BE2C (cell line): Measurements from ENCODE around the gene TRAF5.

Experiments
- DNase-seq: peaks from one replicate; pipeline ENCODE4 v3.0.0-alpha.2; 2020
- H3K27me3 ChIP-seq: fragments of 250-450 bp; sonication (Bioruptor Pico); 2 replicates; pipeline ENCODE4 v1.5.1; 2020; ENCODE audit warnings: mild to moderate bottlenecking
- H3K36me3 ChIP-seq: fragments of 250-450 bp; sonication (Bioruptor Pico); 2 replicates; pipeline ENCODE4 v1.5.1; 2020; ENCODE audit warnings: mild to moderate bottlenecking
- H3K4me1 ChIP-seq: fragments of 250-450 bp; sonication (Bioruptor Pico); 2 replicates; pipeline ENCODE4 v1.5.1; 2020
- H3K4me3 ChIP-seq: 2 replicates; pipeline ENCODE4 v1.5.1; 2011; ENCODE audit warnings: low read depth, low read length
- H3K9me3 ChIP-seq: fragments of 250-450 bp; sonication (Bioruptor Pico); 2 replicates; pipeline ENCODE4 v1.5.1; 2020
- CTCF ChIP-seq: IDR thresholded peaks from 2 replicates; pipeline ENCODE4 v1.5.1; 2012; ENCODE audit warnings: mild to moderate bottlenecking, low read depth, low read length

Gene TRAF5

GRCh38 chr1:211285196-211285595 lies 41.4 kb upstream of the TRAF5 start:
- Histone ChIP-seq H3K4me1 (no peaks in the 10 kb centered on the region), H3K27me3 (no peaks in the 10 kb centered on the region), H3K4me3 (no peak overlapping the region), H3K36me3 (peaks cover 57% of the 10 kb centered on the region), H3K9me3 (no peaks in the 10 kb centered on the region)
- TF ChIP-seq CTCF = no peak
- DNase-seq = no peak

- no peak for DNase-seq
- Histone ChIP-seq H3K9me3 (no peaks in the 10 kb centered on the region), H3K27me3 (no peaks in the 10 kb centered on the region), H3K4me1 (no peaks in the 10 kb centered on the region), H3K36me3 (peaks cover 70% of the 10 kb centered on the region), H3K4me3 (no peak overlapping the region)
- TF ChIP-seq CTCF = no peak
Measured at GRCh38 chr1:211287218-211287617, 39.4 kb upstream of the TRAF5 start.

- Histone ChIP-seq H3K4me1 (no peaks in the 10 kb centered on the region), H3K9me3 (no peaks in the 10 kb centered on the region)
- no peak for TF ChIP-seq CTCF
Measured at GRCh38 chr1:211292411-211292810, 34.2 kb upstream of the TRAF5 start.

GRCh38 chr1:211296396-211296795 lies 30.2 kb upstream of the TRAF5 start:
- no peaks in the 10 kb centered on the region for H3K27me3 ChIP-seq
- H3K9me3 ChIP-seq = no peaks in the 10 kb centered on the region
- peaks cover 44% of the 10 kb centered on the region for H3K36me3 ChIP-seq
- DNase-seq = no peak
- H3K4me1 ChIP-seq = no peaks in the 10 kb centered on the region
- H3K4me3 ChIP-seq = no peak overlapping the region
- no peak for TF ChIP-seq CTCF

More at GRCh38 chr1:211292411-211292810, 34.2 kb upstream of the TRAF5 start:
- H3K36me3 ChIP-seq = peaks cover 67% of the 10 kb centered on the region
- DNase-seq = no peak
- no peak overlapping the region for H3K4me3 ChIP-seq
- no peaks in the 10 kb centered on the region for H3K27me3 ChIP-seq

- Histone ChIP-seq H3K27me3 (no peaks in the 10 kb centered on the region), H3K9me3 (no peaks in the 10 kb centered on the region), H3K36me3 (peaks cover 2% of the 10 kb centered on the region), H3K4me1 (no peaks in the 10 kb centered on the region), H3K4me3 (no peak overlapping the region)
- no peak for TF ChIP-seq CTCF
- no peak for DNase-seq
Measured at GRCh38 chr1:211305044-211305443, 21.6 kb upstream of the TRAF5 start.

GRCh38 chr1:211309617-211310016 lies 17.0 kb upstream of the TRAF5 start:
- Histone ChIP-seq H3K4me3 (no peak overlapping the region), H3K27me3 (no peaks in the 10 kb centered on the region), H3K36me3 (peaks cover 7% of the 10 kb centered on the region), H3K4me1 (no peaks in the 10 kb centered on the region), H3K9me3 (no peaks in the 10 kb centered on the region)
- DNase-seq = no peak
- no peak for TF ChIP-seq CTCF
